ENCODE results near the gene F13A1. TPM values are rescaled to one million over a fixed set of nuclear protein-coding genes. Genes with fewer than 3 reads are reported as not detected.

Gene F13A1
- total RNA-seq, 1 donor from 2014 or later: 91.9 TPM

- no peak for DNase-seq (ENCODE audit: low spot score in 2 of 2)
- intact Hi-C loops (cut with DNase I): no loop called here
- no peaks in the 10 kb centered on the region for H3K36me3 ChIP-seq
- H3K9me3 ChIP-seq: no peaks in the 10 kb centered on the region
- TF ChIP-seq, protein P1, sequence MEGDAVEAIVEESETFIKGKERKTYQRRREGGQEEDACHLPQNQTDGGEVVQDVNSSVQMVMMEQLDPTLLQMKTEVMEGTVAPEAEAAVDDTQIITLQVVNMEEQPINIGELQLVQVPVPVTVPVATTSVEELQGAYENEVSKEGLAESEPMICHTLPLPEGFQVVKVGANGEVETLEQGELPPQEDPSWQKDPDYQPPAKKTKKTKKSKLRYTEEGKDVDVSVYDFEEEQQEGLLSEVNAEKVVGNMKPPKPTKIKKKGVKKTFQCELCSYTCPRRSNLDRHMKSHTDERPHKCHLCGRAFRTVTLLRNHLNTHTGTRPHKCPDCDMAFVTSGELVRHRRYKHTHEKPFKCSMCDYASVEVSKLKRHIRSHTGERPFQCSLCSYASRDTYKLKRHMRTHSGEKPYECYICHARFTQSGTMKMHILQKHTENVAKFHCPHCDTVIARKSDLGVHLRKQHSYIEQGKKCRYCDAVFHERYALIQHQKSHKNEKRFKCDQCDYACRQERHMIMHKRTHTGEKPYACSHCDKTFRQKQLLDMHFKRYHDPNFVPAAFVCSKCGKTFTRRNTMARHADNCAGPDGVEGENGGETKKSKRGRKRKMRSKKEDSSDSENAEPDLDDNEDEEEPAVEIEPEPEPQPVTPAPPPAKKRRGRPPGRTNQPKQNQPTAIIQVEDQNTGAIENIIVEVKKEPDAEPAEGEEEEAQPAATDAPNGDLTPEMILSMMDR (IDR thresholded peaks at IDR 0.05): no peak
- H3K27me3 ChIP-seq: no peaks in the 10 kb centered on the region
- no peak overlapping the region for H3K4me3 ChIP-seq
- H3K4me1 ChIP-seq: no peaks in the 10 kb centered on the region
- H3K27ac ChIP-seq: no peak overlapping the region
Measured at GRCh38 chr6:6125495-6125894, 195.0 kb downstream of the F13A1 start.

DNA sequence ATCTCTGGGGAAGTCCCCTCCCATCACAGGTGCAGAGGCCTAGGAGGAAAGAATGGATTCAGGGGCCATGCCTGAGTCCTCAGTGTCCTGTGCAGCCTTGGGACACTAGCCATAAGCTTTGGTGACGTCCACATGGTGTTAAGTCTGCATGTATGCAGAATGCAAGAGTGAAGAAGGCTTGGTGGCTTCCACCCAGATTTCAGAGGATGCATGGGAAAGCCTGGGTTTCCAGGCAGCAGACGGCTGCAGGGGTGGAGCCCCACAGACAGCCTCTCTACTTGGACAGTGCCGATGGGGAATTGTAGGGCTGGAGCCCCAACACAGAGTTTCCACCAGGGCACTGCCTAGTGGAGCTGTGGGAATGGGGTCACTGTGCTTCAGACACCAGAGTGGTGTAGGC is 196.7 kb downstream of the F13A1 start:
- no peaks in the 10 kb centered on the region for H3K27me3 ChIP-seq
- H3K36me3 ChIP-seq: no peaks in the 10 kb centered on the region
- TF ChIP-seq, protein P1 (IDR thresholded peaks at IDR 0.05): no peak
- intact Hi-C loops (cut with DNase I): no loop called here
- no peak overlapping the region for H3K27ac ChIP-seq
- no peak overlapping the region for H3K4me3 ChIP-seq
- no peaks in the 10 kb centered on the region for H3K9me3 ChIP-seq
- DNase-seq (ENCODE audit: low spot score in 2 of 2): no peak
- H3K4me1 ChIP-seq: no peaks in the 10 kb centered on the region

DNA sequence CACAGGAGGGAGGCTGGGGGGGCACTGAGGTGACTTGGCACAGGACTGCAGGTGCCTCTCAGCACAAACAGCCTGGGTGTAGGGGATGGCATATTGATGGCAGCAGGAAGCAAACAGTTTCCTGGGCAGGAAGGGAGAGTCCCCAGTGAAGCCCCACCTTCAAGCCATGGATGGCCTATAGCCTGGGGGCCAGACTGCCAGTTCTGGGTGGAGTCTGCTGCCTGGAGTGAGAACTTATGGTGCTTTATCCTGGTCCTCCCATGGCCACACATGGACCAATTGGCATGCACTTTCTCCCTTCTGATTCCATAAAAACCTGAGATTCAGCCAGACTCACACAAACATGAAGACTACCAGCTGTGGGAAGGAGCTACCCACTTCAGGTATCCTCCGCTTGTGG is 198.5 kb downstream of the F13A1 start:
- H3K36me3 ChIP-seq: no peaks in the 10 kb centered on the region
- H3K4me3 ChIP-seq: no peak overlapping the region
- H3K27ac ChIP-seq: no peak overlapping the region
- no peaks in the 10 kb centered on the region for H3K27me3 ChIP-seq
- peaks cover 0 to 2% of the 10 kb centered on the region in 2 donors for H3K9me3 ChIP-seq
- no peak for DNase-seq (ENCODE audit: low spot score in 2 of 2)
- no peaks in the 10 kb centered on the region for H3K4me1 ChIP-seq
- intact Hi-C loops (cut with DNase I): no loop called here
- TF ChIP-seq, protein P1 (IDR thresholded peaks at IDR 0.05): no peak

GRCh38 chr6:6105472-6106036 is 214.9 kb downstream of the F13A1 start:
- H3K27ac ChIP-seq: no peak overlapping the region
- H3K27me3 ChIP-seq: no peaks in the 10 kb centered on the region
- H3K4me3 ChIP-seq: no peak overlapping the region
- H3K4me1 ChIP-seq: no peaks in the 10 kb centered on the region
- intact Hi-C loops (cut with DNase I): no loop called here
- no peak for DNase-seq (ENCODE audit: low spot score in 2 of 2)
- TF ChIP-seq, protein P1 (IDR thresholded peaks at IDR 0.05): no peak
- H3K36me3 ChIP-seq: no peaks in the 10 kb centered on the region
- H3K9me3 ChIP-seq: no peaks in the 10 kb centered on the region
